ENCODE data around the gene TRIM48. TPM values are rescaled to one million over a fixed set of nuclear protein-coding genes. Genes with fewer than 3 reads are reported as not detected.
"Not testable (repeated sequence)": the region's sequence is repeated elsewhere in the genome, so short reads cannot be mapped to it uniquely, and the experiment has no call there.

Gene TRIM48, protein sequence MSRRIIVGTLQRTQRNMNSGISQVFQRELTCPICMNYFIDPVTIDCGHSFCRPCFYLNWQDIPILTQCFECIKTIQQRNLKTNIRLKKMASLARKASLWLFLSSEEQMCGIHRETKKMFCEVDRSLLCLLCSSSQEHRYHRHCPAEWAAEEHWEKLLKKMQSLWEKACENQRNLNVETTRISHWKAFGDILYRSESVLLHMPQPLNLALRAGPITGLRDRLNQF
- total RNA-seq (2021) = not detected in 2 replicates
- long read RNA-seq = 0 reads

DNA sequence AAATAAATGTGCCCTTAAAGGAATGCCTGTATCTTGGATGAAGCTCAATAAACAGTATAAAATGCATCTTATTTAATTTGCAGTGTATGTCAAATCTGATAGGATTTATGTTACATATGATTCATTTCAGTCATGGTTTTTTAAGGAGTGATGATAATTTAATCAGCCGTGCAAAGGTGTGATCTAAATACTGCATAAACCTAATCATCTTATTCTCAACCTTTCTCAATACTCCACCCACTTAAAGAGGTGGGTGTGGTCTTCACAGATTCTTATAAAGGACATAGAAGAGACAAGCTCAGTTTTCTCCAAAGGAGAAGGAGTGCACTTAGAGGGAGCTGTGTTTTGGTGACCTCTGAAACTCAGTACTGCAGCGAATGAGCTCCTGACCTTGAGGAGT lies at the start of gene TRIM48:
TRIM48 (plus strand) TSS at position 301 of the 400 bp plus-strand sequence. CDS start 113 bp downstream, outside the sequence.
- H3K14ac ChIP-seq (ENCODE audit: insufficient read depth, low read length); H4K8ac ChIP-seq (replicated peaks; ENCODE audit: insufficient read length, low read depth, low read length); H3K4me2 ChIP-seq (ENCODE audit: insufficient read depth, insufficient read length, low read length); H3K4me1 Mint-ChIP-seq; H3K4ac ChIP-seq (ENCODE audit: low read depth, low read length); H2BK120ac ChIP-seq (ENCODE audit: low read depth, low read length, poor library complexity, severe bottlenecking); H3K27ac Mint-ChIP-seq; H2BK15ac ChIP-seq (ENCODE audit: low read depth, low read length); H2AK5ac ChIP-seq (ENCODE audit: insufficient read length, low read length); H3K79me1 ChIP-seq (ENCODE audit: insufficient read depth, low read depth, low read length, poor library complexity, severe bottlenecking); H3K4me1 ChIP-seq (ENCODE audit: insufficient read depth, low read length); H3K79me2 ChIP-seq (ENCODE audit: insufficient read depth, low read length); H3K18ac ChIP-seq (ENCODE audit: insufficient read length, low read depth, low read length); H4K20me1 ChIP-seq (ENCODE audit: control insufficient read depth, insufficient read depth, insufficient read length); H3K27ac ChIP-seq (ENCODE audit: insufficient read length, low read depth, low read length); H3K27me3 ChIP-seq (ENCODE audit: insufficient read depth, low read length); H4K5ac ChIP-seq (ENCODE audit: insufficient read length, low read depth, low read length); H3K23ac ChIP-seq (ENCODE audit: insufficient read length, low read depth, low read length); H3K4me3 Mint-ChIP-seq; H3K9ac ChIP-seq (ENCODE audit: extremely low read depth, insufficient read length, low read length); H3K27me3 Mint-ChIP-seq (ENCODE audit: low read depth); H3T11ph ChIP-seq (ENCODE audit: low read length); H2BK20ac ChIP-seq (ENCODE audit: low read depth, low read length, poor library complexity, severe bottlenecking); DNase-seq; H3K56ac ChIP-seq (ENCODE audit: insufficient read length, low read depth, low read length); H2BK5ac ChIP-seq (ENCODE audit: insufficient read length, low read length); H4K91ac ChIP-seq (ENCODE audit: insufficient read length, low read depth, low read length); H3K23me2 ChIP-seq (ENCODE audit: insufficient read length, low read depth, low read length, poor library complexity, severe bottlenecking); H2BK12ac ChIP-seq (ENCODE audit: insufficient read length, low read depth, low read length); H2AFZ ChIP-seq (ENCODE audit: low read length): not testable (repeated sequence)
- Mint-ChIP-seq H3K36me3 (ENCODE audit: insufficient read depth in 1 of 3, low read depth in 3 of 3) (peaks cover 0 to 19% (median 4%) of the 10 kb centered on the region in 3 experiments; a peak in 5 of 7 replicates), H3K9me3 (peaks cover 78 to 81% of the 10 kb centered on the region in 2 experiments)
- no CpG with 5 or more reads among the region's 2 CpGs for WGBS (ENCODE audit: extremely low coverage, insufficient read length, low lambda C conversion rate)
- peaks cover 38% of the 10 kb centered on the region for H3K9me3 ChIP-seq (ENCODE audit: control insufficient read depth, low read depth, low read length)

GRCh38 chr11:55238316-55238715 lies 23.6 kb upstream of the TRIM48 start:
- H3K4me3 Mint-ChIP-seq = not testable (repeated sequence)
- peaks cover 6 to 29% (median 13%) of the 10 kb centered on the region in 3 experiments; a peak in 5 of 7 replicates for H3K36me3 Mint-ChIP-seq (ENCODE audit: insufficient read depth in 1 of 3, low read depth in 3 of 3)

More at GRCh38 chr11:55238316-55238715, 23.6 kb upstream of the TRIM48 start:
- not testable (repeated sequence) for H3T11ph ChIP-seq (ENCODE audit: low read length); H2AK5ac ChIP-seq (ENCODE audit: insufficient read length, low read length); H2BK15ac ChIP-seq (ENCODE audit: low read depth, low read length); H3K27me3 ChIP-seq (ENCODE audit: insufficient read depth, low read length); H3K14ac ChIP-seq (ENCODE audit: insufficient read depth, low read length); H2BK12ac ChIP-seq (ENCODE audit: insufficient read length, low read depth, low read length); H3K79me1 ChIP-seq (ENCODE audit: insufficient read depth, low read depth, low read length, poor library complexity, severe bottlenecking); H3K4me1 Mint-ChIP-seq; H2BK120ac ChIP-seq (ENCODE audit: low read depth, low read length, poor library complexity, severe bottlenecking); H3K4me1 ChIP-seq (ENCODE audit: insufficient read depth, low read length); H3K79me2 ChIP-seq (ENCODE audit: insufficient read depth, low read length); H3K23me2 ChIP-seq (ENCODE audit: insufficient read length, low read depth, low read length, poor library complexity, severe bottlenecking); H3K56ac ChIP-seq (ENCODE audit: insufficient read length, low read depth, low read length); H4K20me1 ChIP-seq (ENCODE audit: control insufficient read depth, insufficient read depth, insufficient read length); H4K8ac ChIP-seq (replicated peaks; ENCODE audit: insufficient read length, low read depth, low read length); H3K4ac ChIP-seq (ENCODE audit: low read depth, low read length); H3K27me3 Mint-ChIP-seq (ENCODE audit: low read depth); H3K23ac ChIP-seq (ENCODE audit: insufficient read length, low read depth, low read length); H3K18ac ChIP-seq (ENCODE audit: insufficient read length, low read depth, low read length); H3K27ac ChIP-seq (ENCODE audit: insufficient read length, low read depth, low read length); H3K4me2 ChIP-seq (ENCODE audit: insufficient read depth, insufficient read length, low read length); H2BK5ac ChIP-seq (ENCODE audit: insufficient read length, low read length); H2BK20ac ChIP-seq (ENCODE audit: low read depth, low read length, poor library complexity, severe bottlenecking); DNase-seq; H4K91ac ChIP-seq (ENCODE audit: insufficient read length, low read depth, low read length); H3K27ac Mint-ChIP-seq; H2AFZ ChIP-seq (ENCODE audit: low read length); H4K5ac ChIP-seq (ENCODE audit: insufficient read length, low read depth, low read length); H3K9ac ChIP-seq (ENCODE audit: extremely low read depth, insufficient read length, low read length)
- peaks cover 50% of the 10 kb centered on the region for H3K9me3 ChIP-seq (ENCODE audit: control insufficient read depth, low read depth, low read length)
- no CpG with 5 or more reads among the region's 5 CpGs for WGBS (ENCODE audit: extremely low coverage, insufficient read length, low lambda C conversion rate)
- peaks cover 98 to 100% of the 10 kb centered on the region in 2 experiments for H3K9me3 Mint-ChIP-seq

Data from H9 (cell line).